ENCODE data around the gene CSNK1A1.
"Not testable (repeated sequence)": the region's sequence is repeated elsewhere in the genome, so short reads cannot be mapped to it uniquely, and the experiment has no call there.

Gene CSNK1A1

GRCh38 chr5:149551227-149552037 lies at the start of gene CSNK1A1:
Gene CSNK1A1, minus strand, starts transcription at chr5:149551439. Its CDS starts 475 bp downstream, at chr5:149550964.
- peak; percentile 98 for DNase-seq

- no peak for DNase-seq
Measured at GRCh38 chr5:149600932-149601331, 49.7 kb upstream of the CSNK1A1 start.

- DNase-seq, result no peak
Measured at GRCh38 chr5:149599375-149599774, 48.1 kb upstream of the CSNK1A1 start.

- no peak for DNase-seq
Measured at GRCh38 chr5:149598966-149599365, 47.7 kb upstream of the CSNK1A1 start.

- DNase-seq, result not testable (repeated sequence)
Measured at GRCh38 chr5:149598234-149598633, 47.0 kb upstream of the CSNK1A1 start.

- DNase-seq, result no peak
Measured at GRCh38 chr5:149597618-149598017, 46.4 kb upstream of the CSNK1A1 start.

GRCh38 chr5:149596712-149597111 lies 45.5 kb upstream of the CSNK1A1 start:
- DNase-seq, result no peak

GRCh38 chr5:149595105-149595504 lies 43.9 kb upstream of the CSNK1A1 start:
- DNase-seq, result not testable (repeated sequence)

GRCh38 chr5:149594206-149594895 lies 43.1 kb upstream of the CSNK1A1 start:
- DNase-seq, result no peak

- DNase-seq, result no peak
Measured at GRCh38 chr5:149593370-149593769, 42.1 kb upstream of the CSNK1A1 start.

GRCh38 chr5:149588936-149589335 lies 37.7 kb upstream of the CSNK1A1 start:
- DNase-seq, result no peak

- no peak for DNase-seq
Measured at GRCh38 chr5:149586708-149587318, 35.6 kb upstream of the CSNK1A1 start.

GRCh38 chr5:149585910-149586309 lies 34.7 kb upstream of the CSNK1A1 start:
- DNase-seq, result no peak

GRCh38 chr5:149584121-149584520 lies 32.9 kb upstream of the CSNK1A1 start:
- no peak for DNase-seq

GRCh38 chr5:149583394-149583793 lies 32.2 kb upstream of the CSNK1A1 start:
- DNase-seq, result no peak

- DNase-seq, result no peak
Measured at GRCh38 chr5:149581931-149582768, 30.9 kb upstream of the CSNK1A1 start.

GRCh38 chr5:149581192-149581861 lies 30.1 kb upstream of the CSNK1A1 start, which contains the start of gene ARHGEF37:
Gene ARHGEF37, plus strand, starts transcription at chr5:149581498. Its CDS starts 16,272 bp downstream, at chr5:149597770.
- peak; percentile 24 for DNase-seq

- DNase-seq, result no peak
Measured at GRCh38 chr5:149580808-149581191, 29.6 kb upstream of the CSNK1A1 start.

GRCh38 chr5:149578896-149579295 lies 27.7 kb upstream of the CSNK1A1 start:
- DNase-seq, result no peak

- DNase-seq, result no peak
Measured at GRCh38 chr5:149576021-149576420, 24.8 kb upstream of the CSNK1A1 start.

- no peak for DNase-seq
Measured at GRCh38 chr5:149575131-149575530, 23.9 kb upstream of the CSNK1A1 start.

- DNase-seq, result no peak
Measured at GRCh38 chr5:149572576-149573231, 21.5 kb upstream of the CSNK1A1 start.
